Transverse colon (tissue), 4 donors: Measurements from ENCODE around the gene PRSS56.

ENCODE experiments used
- POLR2AphosphoS5 ChIP-seq, 3 donors: sonication (generic); formaldehyde crosslinking; IDR thresholded peaks; one replicate each; pipeline ENCODE4 v1.6.1; 2016; ENCODE audit warnings: antibody characterized with exemption in 3 of 3
- TF ChIP-seq, protein P1 (sequence below), 5 experiments: fragments of 200-600 bp in 3 of 5; fragments of 450-650 bp in 2 of 5; sonication (generic) in 3 of 5; IDR thresholded peaks; 1 replicate in 2 of 5; 2 replicates in 3 of 5; pipeline ENCODE4 v1.5.1; 2016 to 2017; ENCODE audit warnings: antibody characterized with exemption in 5 of 5, inconsistent platforms in 3 of 5, mild to moderate bottlenecking in 2 of 5, moderate library complexity in 1 of 5

- TF ChIP-seq, protein P1, sequence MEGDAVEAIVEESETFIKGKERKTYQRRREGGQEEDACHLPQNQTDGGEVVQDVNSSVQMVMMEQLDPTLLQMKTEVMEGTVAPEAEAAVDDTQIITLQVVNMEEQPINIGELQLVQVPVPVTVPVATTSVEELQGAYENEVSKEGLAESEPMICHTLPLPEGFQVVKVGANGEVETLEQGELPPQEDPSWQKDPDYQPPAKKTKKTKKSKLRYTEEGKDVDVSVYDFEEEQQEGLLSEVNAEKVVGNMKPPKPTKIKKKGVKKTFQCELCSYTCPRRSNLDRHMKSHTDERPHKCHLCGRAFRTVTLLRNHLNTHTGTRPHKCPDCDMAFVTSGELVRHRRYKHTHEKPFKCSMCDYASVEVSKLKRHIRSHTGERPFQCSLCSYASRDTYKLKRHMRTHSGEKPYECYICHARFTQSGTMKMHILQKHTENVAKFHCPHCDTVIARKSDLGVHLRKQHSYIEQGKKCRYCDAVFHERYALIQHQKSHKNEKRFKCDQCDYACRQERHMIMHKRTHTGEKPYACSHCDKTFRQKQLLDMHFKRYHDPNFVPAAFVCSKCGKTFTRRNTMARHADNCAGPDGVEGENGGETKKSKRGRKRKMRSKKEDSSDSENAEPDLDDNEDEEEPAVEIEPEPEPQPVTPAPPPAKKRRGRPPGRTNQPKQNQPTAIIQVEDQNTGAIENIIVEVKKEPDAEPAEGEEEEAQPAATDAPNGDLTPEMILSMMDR (IDR thresholded peaks at IDR 0.05), result no peak
- TF ChIP-seq POLR2AphosphoS5 (IDR thresholded peaks at IDR 0.05), result no peak
Observed at GRCh38 chr2:232544674-232545073, 24.5 kb downstream of the PRSS56 start.
